ENCODE measurements around the gene GSTM2. TPM values are rescaled to one million over a fixed set of nuclear protein-coding genes. Genes with fewer than 3 reads are reported as not detected.
"Not testable (repeated sequence)": the region's sequence is repeated elsewhere in the genome, so short reads cannot be mapped to it uniquely, and the experiment has no call there.

GSTM2 gene
- total RNA-seq, 4 donors from 2014 or later: 10.4 to 93.7 (median 42.2) TPM

DNA sequence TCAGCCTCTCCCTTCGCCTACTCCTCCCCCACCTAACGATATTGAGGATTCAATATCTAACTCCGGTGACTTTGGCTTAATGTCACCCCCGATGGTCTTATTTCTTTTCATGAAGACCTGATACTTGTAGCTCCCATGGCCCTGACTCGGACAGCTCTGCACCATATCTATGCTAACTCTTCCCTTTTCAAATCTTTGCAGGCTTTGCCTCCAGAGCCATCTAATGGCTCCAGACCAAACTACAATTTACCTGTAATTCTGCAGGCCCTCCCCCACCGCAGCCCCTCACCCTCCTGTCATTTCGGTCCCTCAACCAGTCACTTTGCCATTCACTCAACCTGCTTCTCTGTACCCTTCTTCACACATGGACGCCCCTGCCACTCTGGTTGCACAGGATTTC, 36.3 kb downstream of the GSTM2 start:
- Histone ChIP-seq H3K36me3 (no peaks in the 10 kb centered on the region), H3K27me3 (no peaks in the 10 kb centered on the region), H3K27ac (no peak overlapping the region), H3K4me1 (no peaks in the 10 kb centered on the region), H3K9me3 (peaks cover 0 to 7% (median 0%) of the 10 kb centered on the region in 3 donors), H3K4me3 (no peak overlapping the region)
- whole genome bisulfite sequencing, 2 donors (ENCODE audit: low coverage in 1 of 2): 69 to 83% methylated on average over 8 of the region's 8 CpGs
- ATAC-seq: no peak
- TF ChIP-seq POLR2A (IDR thresholded peaks at IDR 0.05): no peak
- TF ChIP-seq, protein P1, sequence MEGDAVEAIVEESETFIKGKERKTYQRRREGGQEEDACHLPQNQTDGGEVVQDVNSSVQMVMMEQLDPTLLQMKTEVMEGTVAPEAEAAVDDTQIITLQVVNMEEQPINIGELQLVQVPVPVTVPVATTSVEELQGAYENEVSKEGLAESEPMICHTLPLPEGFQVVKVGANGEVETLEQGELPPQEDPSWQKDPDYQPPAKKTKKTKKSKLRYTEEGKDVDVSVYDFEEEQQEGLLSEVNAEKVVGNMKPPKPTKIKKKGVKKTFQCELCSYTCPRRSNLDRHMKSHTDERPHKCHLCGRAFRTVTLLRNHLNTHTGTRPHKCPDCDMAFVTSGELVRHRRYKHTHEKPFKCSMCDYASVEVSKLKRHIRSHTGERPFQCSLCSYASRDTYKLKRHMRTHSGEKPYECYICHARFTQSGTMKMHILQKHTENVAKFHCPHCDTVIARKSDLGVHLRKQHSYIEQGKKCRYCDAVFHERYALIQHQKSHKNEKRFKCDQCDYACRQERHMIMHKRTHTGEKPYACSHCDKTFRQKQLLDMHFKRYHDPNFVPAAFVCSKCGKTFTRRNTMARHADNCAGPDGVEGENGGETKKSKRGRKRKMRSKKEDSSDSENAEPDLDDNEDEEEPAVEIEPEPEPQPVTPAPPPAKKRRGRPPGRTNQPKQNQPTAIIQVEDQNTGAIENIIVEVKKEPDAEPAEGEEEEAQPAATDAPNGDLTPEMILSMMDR (IDR thresholded peaks at IDR 0.05): no peak
- no peak for TF ChIP-seq EP300 (IDR thresholded peaks at IDR 0.05)
- no peak for TF ChIP-seq POLR2AphosphoS5 (IDR thresholded peaks at IDR 0.05)

DNA sequence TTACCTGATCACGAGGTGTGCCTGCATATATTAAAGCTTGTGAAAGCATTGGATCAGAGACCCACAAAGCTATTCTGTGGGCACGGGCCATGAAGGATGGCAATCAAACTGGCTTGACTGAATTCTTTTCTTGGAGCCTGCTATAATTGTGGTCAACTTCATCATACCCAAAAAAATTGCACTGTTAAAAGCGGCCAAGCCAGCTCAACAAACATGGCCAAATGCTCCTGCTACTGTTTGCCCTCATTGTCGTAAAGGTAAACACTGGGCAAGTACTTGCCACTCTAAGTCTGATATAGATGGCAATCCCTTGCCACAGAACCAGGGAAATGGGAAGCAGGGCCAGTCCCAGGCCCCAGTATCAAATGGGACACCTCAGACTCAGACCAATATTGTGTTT, 37.6 kb downstream of the GSTM2 start:
- H3K27ac ChIP-seq: no peak overlapping the region
- TF ChIP-seq POLR2A (IDR thresholded peaks at IDR 0.05) (no peak), POLR2AphosphoS5 (IDR thresholded peaks at IDR 0.05) (no peak), EP300 (IDR thresholded peaks at IDR 0.05) (no peak)
- TF ChIP-seq, protein P1 (IDR thresholded peaks at IDR 0.05): no peak
- no peaks in the 10 kb centered on the region for H3K4me1 ChIP-seq
- peaks cover 0 to 8% (median 0%) of the 10 kb centered on the region in 3 donors for H3K9me3 ChIP-seq
- WGBS, 2 donors (ENCODE audit: low coverage in 1 of 2): 83 to 97% methylated on average over 4 of the region's 4 CpGs
- H3K27me3 ChIP-seq: no peaks in the 10 kb centered on the region
- no peaks in the 10 kb centered on the region for H3K36me3 ChIP-seq
- no peak overlapping the region for H3K4me3 ChIP-seq
- no peak for ATAC-seq

DNA sequence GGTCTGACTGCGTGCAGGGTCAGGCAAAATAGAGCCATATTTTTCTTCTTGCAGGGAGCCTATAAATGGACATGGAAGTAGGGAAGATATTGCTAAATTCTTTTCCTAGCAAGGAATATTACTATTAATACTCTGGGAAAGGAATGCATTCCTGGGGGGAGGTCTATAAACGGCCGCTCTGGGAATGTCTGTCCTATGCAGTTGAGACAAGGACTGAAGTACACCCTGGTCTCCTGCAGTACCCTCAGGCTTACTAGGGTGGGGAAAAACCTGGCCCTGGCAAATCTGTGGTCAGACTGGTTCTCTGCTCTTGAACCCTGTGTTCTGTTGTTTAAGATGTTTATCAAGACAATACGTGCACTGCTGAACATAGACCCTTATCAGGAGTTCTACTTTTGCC, 41.1 kb downstream of the GSTM2 start:
- not testable (repeated sequence) for H3K27ac ChIP-seq, H3K4me3 ChIP-seq, H3K9me3 ChIP-seq, H3K4me1 ChIP-seq, H3K27me3 ChIP-seq, H3K36me3 ChIP-seq, ATAC-seq
- WGBS, 2 donors (ENCODE audit: low coverage in 1 of 2): 70 to 73% methylated on average over 3 to 4 of the region's 4 CpGs

DNA sequence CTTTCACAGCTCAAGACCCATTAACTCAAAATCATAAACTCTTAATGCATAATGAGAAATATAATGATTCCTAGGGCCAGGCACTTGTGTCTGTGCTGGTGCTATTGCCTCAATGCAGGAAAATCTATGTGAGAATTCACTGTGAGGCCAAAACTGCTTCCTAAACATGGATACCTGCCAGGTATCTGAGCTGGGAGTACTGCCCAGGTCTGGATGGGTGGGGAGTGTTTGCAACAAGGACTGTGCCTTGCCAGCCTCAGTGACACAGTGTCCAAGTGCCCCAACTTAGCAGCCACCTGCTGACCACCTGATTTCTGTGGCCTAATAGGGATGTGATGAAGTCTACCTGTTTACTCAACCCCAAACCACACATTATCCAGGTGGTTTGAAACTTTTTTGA, 42.0 kb downstream of the GSTM2 start:
- not testable (repeated sequence) for H3K4me3 ChIP-seq, H3K4me1 ChIP-seq, ATAC-seq, H3K9me3 ChIP-seq, H3K27ac ChIP-seq, H3K36me3 ChIP-seq, H3K27me3 ChIP-seq

DNA sequence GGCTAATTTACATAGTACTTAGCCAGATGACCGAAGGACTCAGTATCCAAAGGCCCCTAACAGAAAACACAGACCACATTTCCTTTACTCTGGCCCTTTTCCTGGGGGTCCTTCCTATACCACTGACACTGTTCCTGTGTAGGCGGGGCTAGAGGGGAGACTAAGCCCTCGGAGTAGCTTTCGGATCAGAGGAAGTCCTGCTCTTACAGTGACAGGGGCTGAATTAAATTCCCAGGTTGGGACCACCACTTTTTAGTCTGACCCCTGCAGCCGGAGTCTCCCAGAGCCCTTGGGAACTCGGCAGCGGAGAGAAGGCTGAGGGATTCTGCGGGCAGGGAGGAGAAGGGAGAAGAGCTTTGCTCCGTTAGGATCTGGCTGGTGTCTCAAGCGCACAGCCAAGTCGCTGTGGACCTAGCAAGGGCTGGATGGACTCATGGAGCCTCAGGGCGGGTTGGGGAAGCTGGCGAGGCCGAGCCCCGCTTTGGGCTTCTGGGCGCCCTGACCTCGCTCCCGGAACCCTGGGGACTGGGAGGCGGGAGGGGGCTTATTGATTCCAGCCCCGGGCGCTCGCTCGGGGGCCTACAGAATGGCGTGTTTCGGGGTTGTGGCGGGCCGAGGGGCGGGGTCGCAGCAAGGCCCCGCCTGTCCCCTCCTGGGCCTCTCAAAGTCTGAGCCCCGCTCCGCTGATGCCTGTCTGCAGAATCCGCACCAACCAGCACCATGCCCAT, 43.9 kb downstream of the GSTM2 start, which contains the start of gene GSTM5:
Gene GSTM5, plus strand, starts transcription at position 659 of the 728 bp plus-strand sequence. Its CDS starts 62 bp downstream, at position 721.
- peak within 1 kb of the TSS in 2 of 4 donors; percentile 49 to 62 for H3K27ac ChIP-seq
- peak; percentile 66 for ATAC-seq
- H3K9me3 ChIP-seq, H3K27me3 ChIP-seq, H3K36me3 ChIP-seq, H3K4me1 ChIP-seq: not testable (repeated sequence)
- 3% methylated on average over 6 of the region's 33 CpGs; no CpG with 5 or more reads in 1 of the 2 donors for WGBS, 2 donors (ENCODE audit: low coverage in 1 of 2)
- H3K4me3 ChIP-seq: peak within 1 kb of the TSS in 1 of 2 donors; percentile 49

DNA sequence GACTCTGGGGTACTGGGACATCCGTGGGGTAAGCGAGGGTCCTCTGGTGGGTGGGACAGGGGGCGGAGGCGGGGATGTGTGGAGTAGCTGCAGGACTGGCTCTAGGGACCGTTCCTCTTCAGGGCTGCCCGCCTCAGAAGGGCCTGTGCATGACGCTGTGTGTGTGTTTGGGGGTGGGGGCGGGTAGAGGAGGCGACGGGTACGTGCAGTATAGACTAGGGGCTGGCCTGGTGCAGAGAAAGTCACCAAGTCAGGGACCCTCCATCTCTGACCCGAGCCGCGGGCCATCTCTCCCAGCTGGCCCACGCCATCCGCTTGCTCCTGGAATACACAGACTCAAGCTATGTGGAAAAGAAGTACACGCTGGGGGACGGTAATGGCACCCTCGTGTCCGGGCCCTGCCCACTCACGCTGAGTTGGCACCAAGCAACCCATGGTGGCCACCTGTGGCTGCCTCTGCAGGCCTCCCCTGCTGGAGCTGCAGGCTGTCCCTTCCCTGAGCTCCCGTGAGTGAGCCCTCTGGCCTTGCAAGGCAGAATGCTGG, 44.5 kb downstream of the GSTM2 start:
- peaks cover 0 to 5% (median 0%) of the 10 kb centered on the region in 3 donors for H3K4me1 ChIP-seq
- 20% methylated on average over 2 of the region's 22 CpGs; no CpG with 5 or more reads in 1 of the 2 donors for WGBS, 2 donors (ENCODE audit: low coverage in 1 of 2)
- no peak for TF ChIP-seq POLR2AphosphoS5 (IDR thresholded peaks at IDR 0.05)
- TF ChIP-seq EP300 (IDR thresholded peaks at IDR 0.05): no peak
- TF ChIP-seq, protein P1 (IDR thresholded peaks at IDR 0.05): no peak
- no peak for TF ChIP-seq POLR2A (IDR thresholded peaks at IDR 0.05)
- H3K4me3 ChIP-seq: peak overlapping the region in 1 of 2 donors; percentile 49
- no peaks in the 10 kb centered on the region for H3K36me3 ChIP-seq
- H3K27me3 ChIP-seq: no peaks in the 10 kb centered on the region
- ATAC-seq: peak; percentile 30
- peak overlapping the region in 1 of 4 donors; percentile 49 for H3K27ac ChIP-seq
- H3K9me3 ChIP-seq: peaks cover 0 to 8% (median 0%) of the 10 kb centered on the region in 3 donors
